Mesendoderm (in vitro differentiated cells): Measurements from ENCODE around the gene HOXC11.

Experiments
- DNase-seq: peaks from one replicate; pipeline ENCODE4 v3.0.0; 2013
- H2AK5ac ChIP-seq: 2 replicates; pipeline ENCODE4 v1.6.1; 2013; ENCODE audit warnings: low read length, inconsistent platforms
- H2BK120ac ChIP-seq: 2 replicates; pipeline ENCODE4 v1.6.1; 2013; ENCODE audit warnings: low read depth, mild to moderate bottlenecking, low read length, moderate library complexity, mixed read lengths
- H2BK15ac ChIP-seq: replicated peaks from 2 replicates; pipeline ENCODE4 v1.6.1; 2013; ENCODE audit warnings: low read depth, mild to moderate bottlenecking, moderate library complexity
- H2BK5ac ChIP-seq: 2 replicates; pipeline ENCODE4 v1.6.1; 2013; ENCODE audit warnings: low read length, inconsistent platforms
- H3K18ac ChIP-seq: 2 replicates; pipeline ENCODE4 v1.6.1; 2013; ENCODE audit warnings: mild to moderate bottlenecking, low read length, mixed read lengths
- H3K23ac ChIP-seq: one replicate; pipeline ENCODE4 v1.6.1; 2013; ENCODE audit warnings: low read length
- H3K27ac ChIP-seq: 2 replicates; pipeline ENCODE4 v1.5.1; 2013; ENCODE audit warnings: low read depth, mild to moderate bottlenecking, inconsistent platforms, low read length, moderate library complexity
- H3K27me3 ChIP-seq: 2 replicates; pipeline ENCODE4 v1.6.1; 2013; ENCODE audit warnings: low read length, control low read depth, mild to moderate bottlenecking, inconsistent platforms; ENCODE audit not compliant: insufficient read depth, poor library complexity
- H3K36me3 ChIP-seq: 2 replicates; pipeline ENCODE4 v1.6.1; 2013; ENCODE audit warnings: low read length, inconsistent platforms; ENCODE audit not compliant: control insufficient read depth, insufficient read depth
- H3K4ac ChIP-seq: one replicate; pipeline ENCODE4 v1.6.1; 2013; ENCODE audit warnings: low read depth, mild to moderate bottlenecking, low read length, moderate library complexity
- H3K4me1 ChIP-seq: 2 replicates; pipeline ENCODE4 v1.6.1; 2013; ENCODE audit warnings: low read depth, low read length, inconsistent platforms; ENCODE audit not compliant: control insufficient read depth
- H3K4me2 ChIP-seq: 2 replicates; pipeline ENCODE4 v1.6.1; 2013; ENCODE audit warnings: low read length
- H3K4me3 ChIP-seq: 2 replicates; pipeline ENCODE4 v1.5.1; 2013; ENCODE audit warnings: mild to moderate bottlenecking, low read length
- H3K56ac ChIP-seq: one replicate; pipeline ENCODE4 v1.6.1; 2013; ENCODE audit warnings: low read length
- H3K79me1 ChIP-seq: 2 replicates; pipeline ENCODE4 v1.6.1; 2013; ENCODE audit warnings: low read length, inconsistent platforms
- H3K79me2 ChIP-seq: 2 replicates; pipeline ENCODE4 v1.6.1; 2013; ENCODE audit warnings: mild to moderate bottlenecking, low read length; ENCODE audit not compliant: control insufficient read depth, insufficient read depth
- H3K9ac ChIP-seq: 2 replicates; pipeline ENCODE4 v1.6.1; 2013; ENCODE audit warnings: low read length, inconsistent platforms
- H4K5ac ChIP-seq: one replicate; pipeline ENCODE4 v1.6.1; 2013; ENCODE audit warnings: low read length
- H4K8ac ChIP-seq: one replicate; pipeline ENCODE4 v1.6.1; 2013; ENCODE audit warnings: low read depth, mild to moderate bottlenecking, control low read depth, low read length, moderate library complexity
- WGBS: extraction: QIAGEN DNeasy Blood & Tissue Kit; methylation state at CpG from one replicate; pipeline ENCODE4 v1.1.7; 2013; ENCODE audit warnings: low lambda C conversion rate, missing lambda C conversion rate; ENCODE audit not compliant: insufficient coverage; ENCODE audit errors: extremely low coverage; 5-methylcytosine and 5-hydroxymethylcytosine counted together

Gene HOXC11

GRCh38 chr12:54012631-54013409 is 39.9 kb downstream of the HOXC11 start:
- H4K5ac ChIP-seq: no peak overlapping the region
- no CpG with 5 or more reads among the region's 6 CpGs for WGBS
- H3K18ac ChIP-seq: no peak overlapping the region
- no peaks in the 10 kb centered on the region for H3K4me1 ChIP-seq
- no peak overlapping the region for H2BK120ac ChIP-seq
- no peak overlapping the region for H3K4me3 ChIP-seq
- no peak overlapping the region for H2BK5ac ChIP-seq
- H3K23ac ChIP-seq: no peak overlapping the region
- H3K27ac ChIP-seq: no peak overlapping the region
- no peak overlapping the region for H3K4me2 ChIP-seq
- no peak for DNase-seq
- peaks cover 83% of the 10 kb centered on the region for H3K27me3 ChIP-seq
- no peak overlapping the region for H3K56ac ChIP-seq
- H3K36me3 ChIP-seq: no peaks in the 10 kb centered on the region
- H2BK15ac ChIP-seq: no peak overlapping the region
- H3K79me2 ChIP-seq: no peaks in the 10 kb centered on the region
- no peak overlapping the region for H4K8ac ChIP-seq
- H3K4ac ChIP-seq: no peak overlapping the region
- H3K79me1 ChIP-seq: no peaks in the 10 kb centered on the region
- H3K9ac ChIP-seq: no peak overlapping the region
- H2AK5ac ChIP-seq: no peak overlapping the region

DNA sequence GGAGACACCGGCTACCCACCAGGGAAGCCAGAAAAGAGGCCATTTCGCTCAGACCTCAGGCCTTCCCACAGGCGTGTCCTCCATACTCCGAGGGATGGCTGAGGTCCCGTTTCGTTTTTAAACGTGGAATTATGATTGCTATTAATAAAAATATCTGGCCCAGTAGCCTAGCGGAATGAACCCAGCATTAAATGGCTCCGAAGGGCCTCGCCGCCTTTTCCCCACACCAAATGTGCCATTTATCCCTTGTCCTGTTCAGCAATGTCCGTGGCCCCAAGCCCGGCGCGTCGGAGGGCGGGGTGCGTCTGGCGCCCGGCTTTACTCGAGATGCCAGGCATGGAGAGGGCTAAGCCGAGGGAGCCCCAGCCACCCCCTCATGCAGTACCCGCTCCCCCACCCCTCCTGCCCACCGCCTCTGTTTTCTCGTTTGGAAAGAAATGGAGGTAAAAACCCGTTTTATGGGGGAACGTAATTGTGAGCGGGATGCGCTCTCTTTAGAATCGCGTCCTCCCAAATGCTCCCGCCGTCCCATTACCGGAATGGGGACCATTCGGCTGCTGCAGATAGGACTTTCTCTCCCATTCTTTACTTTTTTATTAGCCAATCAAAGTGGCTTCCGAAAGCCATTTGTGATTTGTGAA is 41.6 kb downstream of the HOXC11 start:
- H3K79me1 ChIP-seq: no peaks in the 10 kb centered on the region
- no peaks in the 10 kb centered on the region for H3K36me3 ChIP-seq
- no peaks in the 10 kb centered on the region for H3K79me2 ChIP-seq
- H3K4ac ChIP-seq: no peak overlapping the region
- H2BK5ac ChIP-seq: no peak overlapping the region
- H3K27ac ChIP-seq: no peak overlapping the region
- H2BK120ac ChIP-seq: no peak overlapping the region
- DNase-seq: no peak
- peaks cover 2% of the 10 kb centered on the region for H3K4me1 ChIP-seq
- no peak overlapping the region for H3K23ac ChIP-seq
- H3K4me2 ChIP-seq: no peak overlapping the region
- H2AK5ac ChIP-seq: no peak overlapping the region
- H3K4me3 ChIP-seq: no peak overlapping the region
- no peak overlapping the region for H3K56ac ChIP-seq
- no peak overlapping the region for H4K8ac ChIP-seq
- H3K18ac ChIP-seq: no peak overlapping the region
- H3K9ac ChIP-seq: no peak overlapping the region
- no peak overlapping the region for H2BK15ac ChIP-seq
- no CpG with 5 or more reads among the region's 36 CpGs for WGBS
- peaks cover 77% of the 10 kb centered on the region for H3K27me3 ChIP-seq
- no peak overlapping the region for H4K5ac ChIP-seq

- no peak overlapping the region for H2AK5ac ChIP-seq
- no peak overlapping the region for H3K4me2 ChIP-seq
- no peak overlapping the region for H3K23ac ChIP-seq
- no peak overlapping the region for H3K56ac ChIP-seq
- H3K18ac ChIP-seq: no peak overlapping the region
- H2BK5ac ChIP-seq: no peak overlapping the region
- H3K4me3 ChIP-seq: no peak overlapping the region
- H4K5ac ChIP-seq: no peak overlapping the region
- H2BK120ac ChIP-seq: no peak overlapping the region
- DNase-seq: no peak
- no peaks in the 10 kb centered on the region for H3K79me1 ChIP-seq
- H4K8ac ChIP-seq: no peak overlapping the region
- H3K4me1 ChIP-seq: peaks cover 2% of the 10 kb centered on the region
- no peak overlapping the region for H3K4ac ChIP-seq
- no peak overlapping the region for H2BK15ac ChIP-seq
- no peak overlapping the region for H3K27ac ChIP-seq
- H3K27me3 ChIP-seq: peaks cover 77% of the 10 kb centered on the region
- WGBS: no CpG with 5 or more reads among the region's 23 CpGs
- no peaks in the 10 kb centered on the region for H3K79me2 ChIP-seq
- no peaks in the 10 kb centered on the region for H3K36me3 ChIP-seq
- H3K9ac ChIP-seq: no peak overlapping the region
Observed at GRCh38 chr12:54015018-54015931, 42.3 kb downstream of the HOXC11 start.

- Histone ChIP-seq H4K5ac (no peak overlapping the region), H2AK5ac (no peak overlapping the region), H3K36me3 (no peaks in the 10 kb centered on the region), H3K4me1 (peaks cover 2% of the 10 kb centered on the region), H3K4me2 (no peak overlapping the region), H3K4me3 (no peak overlapping the region), H3K27me3 (peaks cover 77% of the 10 kb centered on the region), H3K79me1 (no peaks in the 10 kb centered on the region), H3K9ac (no peak overlapping the region), H2BK120ac (no peak overlapping the region), H3K79me2 (no peaks in the 10 kb centered on the region), H4K8ac (no peak overlapping the region), H3K23ac (no peak overlapping the region), H3K27ac (no peak overlapping the region), H2BK5ac (no peak overlapping the region), H3K4ac (no peak overlapping the region), H3K56ac (no peak overlapping the region), H3K18ac (no peak overlapping the region), H2BK15ac (no peak overlapping the region)
- no CpG with 5 or more reads among the region's 3 CpGs for WGBS
- no peak for DNase-seq
Observed at GRCh38 chr12:54016051-54016450, 43.1 kb downstream of the HOXC11 start.

DNA sequence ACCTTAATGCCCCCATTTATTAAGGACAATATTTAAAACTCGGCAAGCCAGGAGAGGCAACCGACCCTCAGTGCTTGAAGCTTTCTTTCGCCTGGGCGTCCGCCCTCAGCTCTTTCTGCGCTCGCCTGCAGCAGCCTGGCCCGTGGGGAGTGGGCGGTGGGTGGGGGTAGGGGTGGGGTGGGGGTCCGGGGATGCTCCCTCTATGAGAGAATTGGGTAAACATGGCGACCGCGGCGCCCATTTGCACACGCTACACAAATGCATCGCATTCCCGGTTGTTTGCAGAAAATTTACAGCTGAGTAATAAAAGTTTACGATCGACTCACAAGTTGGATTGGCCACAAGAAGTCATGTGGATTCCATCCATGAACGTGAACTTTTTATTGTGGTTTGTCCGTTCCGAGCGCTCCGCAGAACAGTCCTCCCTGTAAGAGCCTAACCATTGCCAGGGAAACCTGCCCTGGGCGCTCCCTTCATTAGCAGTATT is 43.6 kb downstream of the HOXC11 start:
- Histone ChIP-seq H3K36me3 (no peaks in the 10 kb centered on the region), H3K18ac (no peak overlapping the region), H3K27me3 (peaks cover 77% of the 10 kb centered on the region), H2BK5ac (no peak overlapping the region), H2BK15ac (no peak overlapping the region), H2BK120ac (no peak overlapping the region), H3K9ac (no peak overlapping the region), H3K23ac (no peak overlapping the region), H2AK5ac (no peak overlapping the region), H3K27ac (no peak overlapping the region), H3K79me1 (no peaks in the 10 kb centered on the region), H3K79me2 (no peaks in the 10 kb centered on the region), H4K5ac (no peak overlapping the region), H3K4ac (no peak overlapping the region), H3K4me3 (no peak overlapping the region), H3K4me1 (peaks cover 2% of the 10 kb centered on the region), H3K4me2 (no peak overlapping the region), H3K56ac (no peak overlapping the region), H4K8ac (no peak overlapping the region)
- no CpG with 5 or more reads among the region's 25 CpGs for WGBS
- DNase-seq: no peak
